ENCODE data around the gene HDAC5.

- no peak for TF ChIP-seq CTCF (conservative IDR thresholded peaks at IDR 0.05; ENCODE audit: low read depth, low read length)
- TF ChIP-seq EZH2 (IDR thresholded peaks at IDR 0.05; ENCODE audit: borderline replicate concordance, low read depth, low read length, poor library complexity, severe bottlenecking): no peak
Measured at GRCh38 chr17:44049294-44050060, 74.0 kb downstream of the HDAC5 start.
